Activated CD8-positive, alpha-beta T cell treated with anti-CD3 and anti-CD28 coated beads for 36 hours (primary cell): ENCODE measurements around the gene UBXN6. TPM values are rescaled to one million over a fixed set of nuclear protein-coding genes. Genes with fewer than 3 reads are reported as not detected.

Experiments used
- ATAC-seq: fragments of 200-7000 bp; cut with Tn5 transposase; one replicate; pipeline ENCODE4 v1.10.0; 2021; ENCODE audit warnings: mild to moderate bottlenecking, moderate library complexity
- CTCF ChIA-PET: fragments of 350-600 bp; sonication (Branson Sonifier 250); formaldehyde crosslinking; loops from one replicate; lab custom pipeline; 2021; ENCODE audit warnings: antibody characterized with exemption; lab: Charles Lee
- POLR2A ChIA-PET: fragments of 350-600 bp; sonication (Branson Sonifier 250); formaldehyde crosslinking; loops from one replicate; lab custom pipeline; 2021; ENCODE audit warnings: antibody characterized with exemption; lab: Charles Lee
- DNase-seq: peaks from one replicate; pipeline ENCODE4 v3.0.0-alpha.2; 2020
- H3K27ac Mint-ChIP-seq: one replicate; pipeline ENCODE4 v1.8.0; 2021; ENCODE audit warnings: mild to moderate bottlenecking, mixed read lengths
- H3K27me3 Mint-ChIP-seq: one replicate; pipeline ENCODE4 v1.8.0; 2021; ENCODE audit warnings: mixed read lengths
- H3K36me3 Mint-ChIP-seq: one replicate; pipeline ENCODE4 v1.8.0; 2021; ENCODE audit warnings: low read depth, mixed read lengths
- H3K4me1 Mint-ChIP-seq: one replicate; pipeline ENCODE4 v1.8.0; 2021; ENCODE audit warnings: low read depth, mixed read lengths
- H3K4me3 Mint-ChIP-seq: one replicate; pipeline ENCODE4 v1.8.0; 2021; ENCODE audit warnings: mild to moderate bottlenecking, moderate library complexity, mixed read lengths
- H3K9me3 Mint-ChIP-seq: one replicate; pipeline ENCODE4 v1.8.0; 2021; ENCODE audit warnings: mixed read lengths
- intact Hi-C: fragments of 100-400 bp; cut with micrococcal nuclease; formaldehyde crosslinking; loops from one replicate; pipeline ENCODE4 v1.10.0; 2022
- total RNA-seq, 2 experiments: library from RNA; stranded (reverse); gene quantifications; one replicate each; pipeline ENCODE4 v1.2.3, GENCODE V29; 2021
- TF ChIP-seq, protein P1 (sequence below): fragments of 200-600 bp; IDR thresholded peaks from one replicate; pipeline ENCODE4 v1.8.0; 2022; ENCODE audit warnings: antibody characterized with exemption, mild to moderate bottlenecking

The UBXN6 gene
- total RNA-seq, 2 experiments from 2014 or later: 35.8 to 36.5 TPM

DNA sequence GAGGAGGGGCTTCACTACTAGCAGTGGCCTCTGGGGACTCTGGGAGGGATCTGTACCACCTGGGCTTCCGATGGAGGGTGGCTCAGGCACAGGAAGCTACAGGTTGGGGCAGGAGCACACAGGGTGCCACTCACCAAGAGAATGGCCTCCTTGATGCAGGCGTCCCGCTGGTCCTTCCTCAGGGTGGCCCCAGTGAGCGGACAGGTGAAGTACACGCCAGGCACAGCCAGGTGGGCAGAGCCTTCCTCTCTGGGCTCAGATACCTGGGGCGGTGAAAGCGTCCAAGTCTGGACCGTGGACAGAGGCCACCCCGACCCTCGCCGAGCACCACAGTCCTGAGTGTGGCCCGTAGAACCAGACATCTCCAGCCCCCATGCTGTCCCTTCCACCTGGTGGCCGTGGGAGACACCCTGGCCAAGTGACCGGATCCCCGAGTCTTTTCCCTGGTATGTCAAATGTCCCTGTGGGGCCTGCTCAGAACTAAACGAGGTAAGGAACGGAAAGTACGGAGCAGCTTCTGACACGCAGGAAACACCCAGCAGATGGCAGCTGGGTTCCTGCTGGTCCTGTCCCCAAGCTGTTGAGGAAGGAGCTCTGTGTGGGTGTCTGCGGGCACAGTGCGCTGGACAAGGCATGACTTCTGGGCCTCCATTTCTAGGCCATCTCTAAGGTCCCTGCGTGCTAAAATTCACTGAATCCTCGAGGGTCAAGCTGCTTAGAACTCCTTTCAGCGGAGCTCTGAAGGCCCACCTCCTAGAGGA is 5.2 kb downstream of the UBXN6 start:
- ChIA-PET POLR2A (interaction anchor here (0.6 to 1.1 kb wide), 3 partner anchors 9 to 313 kb away, joined by 3 to 8 read pairs (median 3); no protein-coding TSS in a partner anchor), CTCF (no interaction called here)
- intact Hi-C loops: no loop called here

DNA sequence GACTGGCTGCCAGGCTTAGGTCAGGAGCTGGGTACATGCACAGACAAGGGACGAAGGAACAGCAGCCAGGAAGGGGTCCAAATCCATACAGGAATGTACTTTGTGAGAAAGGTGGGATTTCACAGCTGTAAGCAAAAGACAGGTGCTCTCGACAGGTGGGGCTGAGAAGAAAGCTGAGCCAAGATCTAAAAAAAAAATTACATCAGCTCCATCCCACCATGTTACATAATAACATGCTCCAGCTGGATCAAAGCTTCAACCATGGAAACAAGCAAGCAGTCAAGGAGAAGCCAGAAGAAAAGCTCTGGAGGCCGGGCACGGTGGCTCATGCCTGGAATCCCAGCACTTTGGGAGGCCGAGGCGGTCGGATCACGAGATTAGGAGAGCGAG is 8.0 kb downstream of the UBXN6 start:
- H3K4me1 Mint-ChIP-seq: no peaks in the 10 kb centered on the region
- intact Hi-C loops: no loop called here
- POLR2A ChIA-PET: interaction anchor here (0.8 to 1.6 kb wide), 2 partner anchors 13 to 24 kb away, joined by 3 to 5 read pairs; no protein-coding TSS in a partner anchor
- DNase-seq: no peak
- H3K27me3 Mint-ChIP-seq: no peaks in the 10 kb centered on the region
- H3K4me3 Mint-ChIP-seq: no peak overlapping the region
- CTCF ChIA-PET: no interaction called here
- H3K9me3 Mint-ChIP-seq: no peaks in the 10 kb centered on the region
- TF ChIP-seq, protein P1, sequence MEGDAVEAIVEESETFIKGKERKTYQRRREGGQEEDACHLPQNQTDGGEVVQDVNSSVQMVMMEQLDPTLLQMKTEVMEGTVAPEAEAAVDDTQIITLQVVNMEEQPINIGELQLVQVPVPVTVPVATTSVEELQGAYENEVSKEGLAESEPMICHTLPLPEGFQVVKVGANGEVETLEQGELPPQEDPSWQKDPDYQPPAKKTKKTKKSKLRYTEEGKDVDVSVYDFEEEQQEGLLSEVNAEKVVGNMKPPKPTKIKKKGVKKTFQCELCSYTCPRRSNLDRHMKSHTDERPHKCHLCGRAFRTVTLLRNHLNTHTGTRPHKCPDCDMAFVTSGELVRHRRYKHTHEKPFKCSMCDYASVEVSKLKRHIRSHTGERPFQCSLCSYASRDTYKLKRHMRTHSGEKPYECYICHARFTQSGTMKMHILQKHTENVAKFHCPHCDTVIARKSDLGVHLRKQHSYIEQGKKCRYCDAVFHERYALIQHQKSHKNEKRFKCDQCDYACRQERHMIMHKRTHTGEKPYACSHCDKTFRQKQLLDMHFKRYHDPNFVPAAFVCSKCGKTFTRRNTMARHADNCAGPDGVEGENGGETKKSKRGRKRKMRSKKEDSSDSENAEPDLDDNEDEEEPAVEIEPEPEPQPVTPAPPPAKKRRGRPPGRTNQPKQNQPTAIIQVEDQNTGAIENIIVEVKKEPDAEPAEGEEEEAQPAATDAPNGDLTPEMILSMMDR: no peak
- no peak overlapping the region for H3K27ac Mint-ChIP-seq
- peaks cover 10% of the 10 kb centered on the region for H3K36me3 Mint-ChIP-seq
- ATAC-seq: no peak

More for the DNA sequence above, 5.2 kb downstream of the UBXN6 start:
- no peaks in the 10 kb centered on the region for H3K27me3 Mint-ChIP-seq
- H3K4me1 Mint-ChIP-seq: peaks cover 16% of the 10 kb centered on the region
- no peak overlapping the region for H3K27ac Mint-ChIP-seq
- no peaks in the 10 kb centered on the region for H3K9me3 Mint-ChIP-seq
- DNase-seq: no peak
- H3K4me3 Mint-ChIP-seq: no peak overlapping the region
- TF ChIP-seq, protein P1: no peak
- ATAC-seq: no peak
- H3K36me3 Mint-ChIP-seq: peaks cover 10% of the 10 kb centered on the region

DNA sequence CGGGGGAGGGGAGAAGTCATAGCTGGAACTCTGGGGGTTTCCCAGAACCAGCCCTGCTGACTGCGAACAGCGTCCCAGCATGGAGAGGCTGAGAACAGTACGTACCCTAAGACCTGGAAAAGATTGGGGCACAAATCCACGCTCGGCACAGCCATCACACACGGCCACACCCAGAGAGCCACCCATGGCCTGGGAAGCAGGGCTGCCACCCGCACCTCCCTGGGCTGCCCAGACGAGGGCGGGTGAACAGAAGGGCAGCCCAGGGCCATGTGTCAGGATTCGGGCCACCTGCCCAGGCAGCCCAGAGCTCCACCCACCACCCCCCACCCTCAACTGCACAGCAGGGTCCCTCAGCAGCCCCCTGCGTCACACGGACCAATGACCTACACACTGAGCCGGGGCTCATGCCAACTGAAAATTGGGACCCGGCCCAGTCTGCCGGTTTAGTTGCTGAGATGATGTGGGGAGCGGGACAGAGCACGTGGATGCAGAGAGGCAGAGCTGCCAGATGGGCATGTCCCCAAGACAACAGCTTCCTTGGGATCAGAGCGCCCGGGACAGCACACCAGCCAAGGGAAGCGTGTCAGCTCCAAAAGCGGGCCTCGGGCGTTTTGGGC is 8.5 kb downstream of the UBXN6 start:
- H3K36me3 Mint-ChIP-seq: peaks cover 10% of the 10 kb centered on the region
- ATAC-seq: no peak
- intact Hi-C loops: no loop called here
- CTCF ChIA-PET: no interaction called here
- TF ChIP-seq, protein P1: no peak
- no peak overlapping the region for H3K27ac Mint-ChIP-seq
- H3K4me3 Mint-ChIP-seq: no peak overlapping the region
- no peak for DNase-seq
- POLR2A ChIA-PET: interaction anchor here (0.8 to 1.6 kb wide), 3 partner anchors 12 to 40 kb away, joined by 3 to 5 read pairs (median 5); no protein-coding TSS in a partner anchor
- H3K27me3 Mint-ChIP-seq: no peaks in the 10 kb centered on the region
- H3K9me3 Mint-ChIP-seq: no peaks in the 10 kb centered on the region
- H3K4me1 Mint-ChIP-seq: no peaks in the 10 kb centered on the region

DNA sequence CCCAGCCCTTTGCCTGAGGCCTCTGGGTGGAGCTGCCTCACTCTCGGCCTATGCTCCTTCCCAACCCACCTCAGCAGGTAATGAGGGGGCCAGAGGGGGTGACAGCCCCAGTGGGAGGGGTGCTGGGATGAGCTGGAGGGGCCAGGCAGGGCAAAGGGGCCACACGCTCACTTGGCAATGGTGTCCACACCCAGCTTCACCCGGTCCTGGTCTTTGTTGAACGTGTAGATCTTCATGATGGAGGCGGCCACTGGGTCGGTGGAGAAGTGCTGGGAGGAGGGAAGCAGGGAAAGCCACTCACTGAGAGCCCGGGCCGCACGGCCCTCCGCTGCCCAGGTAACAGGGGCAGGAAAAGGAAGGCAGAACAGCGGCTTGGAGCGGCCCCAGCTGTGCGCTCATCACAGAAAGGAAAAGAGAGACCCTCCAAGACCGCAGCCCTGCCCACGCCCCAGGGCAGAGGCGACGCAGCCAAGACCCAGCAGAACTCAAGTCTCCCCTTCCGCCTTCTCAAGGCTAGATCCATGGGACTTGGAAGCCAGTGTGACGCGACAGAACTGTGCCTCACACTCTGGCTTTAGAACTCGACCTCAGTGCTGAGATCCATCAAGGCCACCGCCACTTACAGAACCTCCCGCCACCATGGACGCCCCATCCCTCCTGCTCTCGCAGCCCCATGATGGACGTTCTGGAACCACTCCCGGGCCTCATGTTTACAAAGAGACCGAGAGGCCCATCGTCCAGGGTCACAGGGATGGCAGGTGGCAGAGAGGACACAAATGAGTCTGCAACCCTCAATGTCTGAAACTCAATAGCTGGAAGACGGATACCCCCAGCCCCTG is 9.2 kb downstream of the UBXN6 start:
- ATAC-seq: no peak
- CTCF ChIA-PET: no interaction called here
- intact Hi-C loops: no loop called here
- Mint-ChIP-seq H3K4me3 (no peak overlapping the region), H3K27ac (no peak overlapping the region), H3K4me1 (no peaks in the 10 kb centered on the region), H3K36me3 (peaks cover 10% of the 10 kb centered on the region), H3K27me3 (no peaks in the 10 kb centered on the region), H3K9me3 (no peaks in the 10 kb centered on the region)
- POLR2A ChIA-PET: interaction anchor here (0.8 to 1.6 kb wide), 3 partner anchors 11 to 39 kb away, joined by 3 to 5 read pairs (median 5); no protein-coding TSS in a partner anchor
- TF ChIP-seq, protein P1: no peak
- DNase-seq: no peak
